Measurements from ENCODE around the gene TIGD6. TPM values are rescaled to one million over a fixed set of nuclear protein-coding genes. Genes with fewer than 3 reads are reported as not detected.

The TIGD6 gene
- total RNA-seq, 4 donors from 2014 or later = 1.2 to 4.5 (median 2.7) TPM

DNA sequence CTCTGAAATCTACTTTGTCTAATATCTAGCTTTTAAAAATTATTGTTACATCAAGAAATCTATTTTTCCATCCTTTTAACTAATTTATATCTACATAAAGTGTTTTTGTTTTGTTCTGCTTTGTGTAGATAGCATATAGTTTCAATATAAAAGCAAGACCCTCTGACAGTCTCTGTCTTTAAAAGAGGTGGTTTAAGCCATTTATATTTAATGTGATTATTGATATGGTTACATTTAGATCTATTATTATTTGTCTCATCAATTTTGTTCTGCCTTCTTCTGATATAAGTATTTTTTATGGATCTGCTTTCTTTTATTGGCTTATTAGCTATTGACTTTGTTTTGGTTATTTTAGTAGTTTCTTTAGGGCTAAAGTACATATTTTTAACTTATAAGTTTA lies 16.1 kb upstream of the TIGD6 start:
- no peak for DNase-seq
- H3K9me3 ChIP-seq = no peaks in the 10 kb centered on the region
- peaks cover 0 to 79% (median 6%) of the 10 kb centered on the region in 3 donors for H3K36me3 ChIP-seq
- TF ChIP-seq, protein P1, sequence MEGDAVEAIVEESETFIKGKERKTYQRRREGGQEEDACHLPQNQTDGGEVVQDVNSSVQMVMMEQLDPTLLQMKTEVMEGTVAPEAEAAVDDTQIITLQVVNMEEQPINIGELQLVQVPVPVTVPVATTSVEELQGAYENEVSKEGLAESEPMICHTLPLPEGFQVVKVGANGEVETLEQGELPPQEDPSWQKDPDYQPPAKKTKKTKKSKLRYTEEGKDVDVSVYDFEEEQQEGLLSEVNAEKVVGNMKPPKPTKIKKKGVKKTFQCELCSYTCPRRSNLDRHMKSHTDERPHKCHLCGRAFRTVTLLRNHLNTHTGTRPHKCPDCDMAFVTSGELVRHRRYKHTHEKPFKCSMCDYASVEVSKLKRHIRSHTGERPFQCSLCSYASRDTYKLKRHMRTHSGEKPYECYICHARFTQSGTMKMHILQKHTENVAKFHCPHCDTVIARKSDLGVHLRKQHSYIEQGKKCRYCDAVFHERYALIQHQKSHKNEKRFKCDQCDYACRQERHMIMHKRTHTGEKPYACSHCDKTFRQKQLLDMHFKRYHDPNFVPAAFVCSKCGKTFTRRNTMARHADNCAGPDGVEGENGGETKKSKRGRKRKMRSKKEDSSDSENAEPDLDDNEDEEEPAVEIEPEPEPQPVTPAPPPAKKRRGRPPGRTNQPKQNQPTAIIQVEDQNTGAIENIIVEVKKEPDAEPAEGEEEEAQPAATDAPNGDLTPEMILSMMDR (IDR thresholded peaks at IDR 0.05) = no peak
- no peak for TF ChIP-seq POLR2A (IDR thresholded peaks at IDR 0.05)
- H3K4me1 ChIP-seq = no peaks in the 10 kb centered on the region
- H3K4me3 ChIP-seq = no peak overlapping the region
- H3K27me3 ChIP-seq = no peaks in the 10 kb centered on the region
- H3K27ac ChIP-seq = no peak overlapping the region

DNA sequence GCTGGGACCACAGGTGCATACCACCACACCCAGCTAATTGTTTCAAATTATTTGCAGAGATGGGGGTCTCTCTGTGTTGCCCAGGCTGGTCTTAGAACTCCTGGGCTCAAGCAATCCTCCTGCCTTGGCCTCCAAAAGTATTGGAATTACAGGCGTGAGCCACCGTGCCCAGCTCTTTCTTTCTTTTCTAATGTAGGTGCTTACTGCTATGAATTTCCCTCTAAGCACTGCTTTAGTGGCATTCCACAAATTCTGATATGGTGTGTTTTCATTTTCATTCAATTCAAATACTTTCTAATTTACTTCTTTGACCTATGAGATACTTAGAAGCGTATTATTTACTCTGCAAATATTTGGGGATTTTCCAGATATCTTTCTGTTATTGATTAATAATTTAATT lies 15.0 kb upstream of the TIGD6 start:
- Histone ChIP-seq H3K27ac (no peak overlapping the region), H3K9me3 (no peaks in the 10 kb centered on the region), H3K4me1 (no peaks in the 10 kb centered on the region), H3K4me3 (no peak overlapping the region), H3K27me3 (no peaks in the 10 kb centered on the region), H3K36me3 (peaks cover 0 to 78% (median 6%) of the 10 kb centered on the region in 3 donors)
- TF ChIP-seq, protein P1 (IDR thresholded peaks at IDR 0.05) = no peak
- no peak for TF ChIP-seq POLR2A (IDR thresholded peaks at IDR 0.05)
- DNase-seq = no peak

DNA sequence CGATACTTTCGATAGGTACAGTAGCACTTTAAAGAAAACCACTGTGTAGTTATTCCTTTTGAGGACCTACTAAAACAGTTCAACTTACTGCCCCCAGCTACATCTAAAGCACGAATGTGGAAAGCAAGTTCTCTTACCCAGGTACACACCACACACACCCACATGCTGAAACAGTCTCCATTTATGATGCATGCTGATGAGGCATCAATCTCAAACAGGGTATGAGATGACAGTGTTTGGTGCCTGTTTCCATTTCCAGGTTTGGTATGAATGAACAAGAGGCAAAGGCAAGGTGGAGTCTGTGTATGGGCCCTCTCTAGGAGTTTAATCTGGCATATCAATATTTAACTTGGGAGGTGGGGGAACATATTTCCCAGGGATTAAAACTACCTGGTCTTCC lies 14.0 kb upstream of the TIGD6 start:
- H3K36me3 ChIP-seq = peaks cover 0 to 79% (median 6%) of the 10 kb centered on the region in 3 donors
- no peaks in the 10 kb centered on the region for H3K27me3 ChIP-seq
- H3K4me3 ChIP-seq = no peak overlapping the region
- DNase-seq = no peak
- H3K9me3 ChIP-seq = no peaks in the 10 kb centered on the region
- no peaks in the 10 kb centered on the region for H3K4me1 ChIP-seq
- H3K27ac ChIP-seq = no peak overlapping the region
- TF ChIP-seq, protein P1 (IDR thresholded peaks at IDR 0.05) = no peak
- TF ChIP-seq POLR2A (IDR thresholded peaks at IDR 0.05) = no peak

DNA sequence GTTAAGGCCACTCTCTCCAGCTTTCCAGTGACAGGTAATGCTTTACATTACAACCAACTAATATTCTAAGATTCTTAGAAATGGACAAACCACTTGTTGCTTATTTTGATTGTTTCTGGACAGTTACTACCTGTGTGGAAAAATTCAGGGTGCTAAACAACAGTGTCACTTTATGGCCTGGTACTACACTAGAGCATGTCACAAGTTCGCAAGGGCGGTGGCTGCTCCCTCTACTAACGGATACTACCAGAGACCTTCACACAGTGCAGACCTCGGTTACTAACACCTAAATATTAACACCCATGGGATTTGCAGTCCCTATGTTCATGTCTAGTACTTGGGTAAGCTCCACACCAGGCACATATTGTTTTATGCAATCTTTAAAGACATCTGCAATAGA lies 13.5 kb upstream of the TIGD6 start:
- TF ChIP-seq, protein P1 (IDR thresholded peaks at IDR 0.05) = no peak
- no peak for TF ChIP-seq POLR2A (IDR thresholded peaks at IDR 0.05)
- Histone ChIP-seq H3K27me3 (no peaks in the 10 kb centered on the region), H3K9me3 (no peaks in the 10 kb centered on the region), H3K4me3 (no peak overlapping the region), H3K27ac (no peak overlapping the region), H3K4me1 (no peaks in the 10 kb centered on the region), H3K36me3 (peaks cover 0 to 78% (median 8%) of the 10 kb centered on the region in 3 donors)
- DNase-seq = no peak

DNA sequence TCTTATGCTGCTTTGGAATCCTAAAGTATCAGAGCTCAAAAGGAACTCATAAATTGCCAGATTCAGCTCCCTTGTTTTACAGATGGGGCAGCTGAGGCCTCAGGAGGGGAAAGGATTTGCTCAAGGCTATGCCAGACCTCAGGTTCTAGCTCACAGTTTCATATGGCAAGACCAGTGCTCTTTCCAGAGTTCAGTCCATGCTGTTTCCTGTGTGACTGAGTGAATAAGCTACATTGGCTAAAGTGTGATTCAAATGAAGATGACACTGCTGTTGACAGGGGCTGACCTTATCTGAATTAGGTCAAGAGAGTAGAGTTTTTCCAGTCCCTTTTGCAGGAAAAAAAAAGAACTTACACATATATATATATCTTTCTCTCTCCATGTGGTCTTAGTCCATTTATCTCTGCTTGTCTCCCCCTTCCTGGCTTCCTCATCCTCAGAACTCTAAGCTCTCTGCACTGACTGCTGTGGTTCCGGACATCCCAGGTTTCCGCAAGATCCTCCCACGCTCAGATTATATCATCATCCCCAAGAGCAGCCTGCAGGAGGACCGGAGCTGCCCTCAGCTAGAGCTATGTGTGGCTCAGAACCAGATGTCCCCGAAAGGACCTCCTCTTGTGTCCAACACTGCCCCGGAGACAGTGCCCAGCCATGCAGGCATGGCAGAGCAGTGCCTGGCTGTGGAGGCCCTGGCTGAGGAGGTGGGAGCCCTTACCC lies 9.4 kb upstream of the TIGD6 start:
- Histone ChIP-seq H3K4me3 (no peak overlapping the region), H3K9me3 (no peaks in the 10 kb centered on the region), H3K4me1 (no peaks in the 10 kb centered on the region), H3K27me3 (no peaks in the 10 kb centered on the region), H3K36me3 (peaks cover 0 to 69% (median 8%) of the 10 kb centered on the region in 3 donors), H3K27ac (no peak overlapping the region)
- no peak for DNase-seq
- TF ChIP-seq POLR2A (IDR thresholded peaks at IDR 0.05) = no peak
- TF ChIP-seq, protein P1 (IDR thresholded peaks at IDR 0.05) = no peak
